ENCODE results near the gene TUBGCP6. TPM values are rescaled to one million over a fixed set of nuclear protein-coding genes. Genes with fewer than 3 reads are reported as not detected.

TUBGCP6 gene
- polyA plus RNA-seq, 3 donors, result 3.7 to 72.8 (median 4.3) TPM

- Histone ChIP-seq H3K27ac (ENCODE audit: low read depth in 1 of 2, low read length in 2 of 2) (peak overlapping the region; percentile 8 to 49), H3K27me3 (ENCODE audit: control insufficient read depth in 2 of 2, insufficient read depth in 2 of 2, low read length in 2 of 2) (no peaks in the 10 kb centered on the region), H3K4me1 (ENCODE audit: control insufficient read depth in 1 of 2, insufficient read depth in 2 of 2, low read length in 2 of 2) (peaks cover 32 to 52% of the 10 kb centered on the region in 2 donors), H4K20me1 (ENCODE audit: insufficient read depth, low read length) (peaks cover 100% of the 10 kb centered on the region), H3K79me2 (ENCODE audit: insufficient read depth, low read length) (peaks cover 100% of the 10 kb centered on the region), H3K9ac (ENCODE audit: insufficient read depth, low read length, poor library complexity, severe bottlenecking) (peak overlapping the region; percentile 32), H3K4me2 (replicated peaks; ENCODE audit: extremely low read depth, low read length, poor library complexity, severe bottlenecking) (peak overlapping the region; percentile 55), H3K36me3 (replicated peaks in 1 of 2; ENCODE audit: control insufficient read depth in 1 of 2, insufficient read depth in 2 of 2, low read length in 2 of 2) (peaks cover 57 to 60% of the 10 kb centered on the region in 2 donors), H2AFZ (ENCODE audit: insufficient read depth, low read depth, low read length, poor library complexity, severe bottlenecking) (no peak overlapping the region), H3K9me3 (replicated peaks in 1 of 2; ENCODE audit: control insufficient read depth in 1 of 2, insufficient read depth in 1 of 2, low read length in 2 of 2) (no peaks in the 10 kb centered on the region), H3K4me3 (replicated peaks in 1 of 3; ENCODE audit: low read depth in 2 of 3, low read length in 3 of 3) (peak overlapping the region in 1 of 3 experiments; percentile 54)
- no peaks in the 10 kb centered on the region for H3K9me3 Mint-ChIP-seq
- peaks cover 0 to 2% (median 0%) of the 10 kb centered on the region in 3 donors for H3K27me3 Mint-ChIP-seq (ENCODE audit: low read depth in 3 of 3)
- no peak for DNase-seq
- no peak for TF ChIP-seq CTCF (IDR thresholded peaks at IDR 0.05)
- H3K27ac Mint-ChIP-seq, result peak overlapping the region; percentile 20 to 81 (median 73)
- peaks cover 51 to 81% of the 10 kb centered on the region in 2 donors for H3K36me3 Mint-ChIP-seq
- peak overlapping the region; percentile 42 to 62 for H3K4me3 Mint-ChIP-seq
- 18% methylated on average over 25 of the region's 29 CpGs for WGBS (ENCODE audit: insufficient coverage)
- intact Hi-C loops (cut with micrococcal nuclease), result loop anchor here (1.0 to 5.0 kb wide), 2 partner anchors 8 to 34 kb away; partner anchors contain the start of gene DENND6B (in 2 of the 2)
- H3K4me1 Mint-ChIP-seq, result peaks cover 44% of the 10 kb centered on the region
Measured at GRCh38 chr22:50292643-50293440, 48.0 kb upstream of the TUBGCP6 start.

GRCh38 chr22:50289942-50290630, 45.3 kb upstream of the TUBGCP6 start:
- peak overlapping the region in 1 of 2 donors; percentile 36 for H3K27ac ChIP-seq (ENCODE audit: low read depth in 1 of 2, low read length in 2 of 2)
- 94% methylated on average over 34 of the region's 37 CpGs for WGBS (ENCODE audit: insufficient coverage)
- no peak overlapping the region for H3K4me3 Mint-ChIP-seq
- H3K27ac Mint-ChIP-seq, result no peak overlapping the region
- H3K4me1 Mint-ChIP-seq, result peaks cover 29% of the 10 kb centered on the region
- H3K9ac ChIP-seq (ENCODE audit: insufficient read depth, low read length, poor library complexity, severe bottlenecking), result no peak overlapping the region
- H2AFZ ChIP-seq (ENCODE audit: insufficient read depth, low read depth, low read length, poor library complexity, severe bottlenecking), result no peak overlapping the region
- no peak for DNase-seq
- peaks cover 100% of the 10 kb centered on the region for H4K20me1 ChIP-seq (ENCODE audit: insufficient read depth, low read length)
- no peak overlapping the region for H3K4me2 ChIP-seq (replicated peaks; ENCODE audit: extremely low read depth, low read length, poor library complexity, severe bottlenecking)
- no peaks in the 10 kb centered on the region for H3K9me3 Mint-ChIP-seq
- no peaks in the 10 kb centered on the region for H3K27me3 ChIP-seq (ENCODE audit: control insufficient read depth in 2 of 2, insufficient read depth in 2 of 2, low read length in 2 of 2)
- H3K79me2 ChIP-seq (ENCODE audit: insufficient read depth, low read length), result peaks cover 91% of the 10 kb centered on the region
- H3K9me3 ChIP-seq (replicated peaks in 1 of 2; ENCODE audit: control insufficient read depth in 1 of 2, insufficient read depth in 1 of 2, low read length in 2 of 2), result no peaks in the 10 kb centered on the region
- peaks cover 25 to 29% of the 10 kb centered on the region in 2 donors for H3K4me1 ChIP-seq (ENCODE audit: control insufficient read depth in 1 of 2, insufficient read depth in 2 of 2, low read length in 2 of 2)
- peaks cover 0 to 2% (median 0%) of the 10 kb centered on the region in 3 donors for H3K27me3 Mint-ChIP-seq (ENCODE audit: low read depth in 3 of 3)
- intact Hi-C loops (cut with micrococcal nuclease), result loop anchor here (5.0 kb wide), 1 partner anchor 37 kb away; the partner anchor contains the start of gene DENND6B (in 2 of the 2)
- no peak for TF ChIP-seq CTCF (IDR thresholded peaks at IDR 0.05)
- H3K4me3 ChIP-seq (replicated peaks in 1 of 3; ENCODE audit: low read depth in 2 of 3, low read length in 3 of 3), result no peak overlapping the region
- peaks cover 51 to 79% of the 10 kb centered on the region in 2 donors for H3K36me3 Mint-ChIP-seq
- peaks cover 77 to 79% of the 10 kb centered on the region in 2 donors for H3K36me3 ChIP-seq (replicated peaks in 1 of 2; ENCODE audit: control insufficient read depth in 1 of 2, insufficient read depth in 2 of 2, low read length in 2 of 2)

All from CD14-positive monocyte (primary cell).